Transverse colon (tissue), 4 donors: ENCODE measurements around the gene OR1D5. TPM values are rescaled to one million over a fixed set of nuclear protein-coding genes. Genes with fewer than 3 reads are reported as not detected.
"Not testable (repeated sequence)": the region's sequence is repeated elsewhere in the genome, so short reads cannot be mapped to it uniquely, and the experiment has no call there.

Experiments
- DNase-seq: peaks from one replicate; pipeline ENCODE4 v3.0.0-alpha.2; 2019
- H3K27ac ChIP-seq, 4 donors: fragments of 200-600 bp; sonication (generic); 2 replicates each; pipeline ENCODE4 v1.5.1; 2016 to 2018; ENCODE audit warnings: inconsistent platforms in 4 of 4
- H3K27me3 ChIP-seq: fragments of 200-600 bp; sonication (generic); 2 replicates; pipeline ENCODE4 v1.5.1; 2017; ENCODE audit warnings: inconsistent platforms
- H3K36me3 ChIP-seq, 4 donors: fragments of 200-600 bp; sonication (generic); 2 replicates each; pipeline ENCODE4 v1.5.1; 2017 to 2019; ENCODE audit warnings: inconsistent platforms in 4 of 4
- H3K4me1 ChIP-seq, 4 donors: fragments of 200-600 bp; sonication (generic); 2 replicates each; pipeline ENCODE4 v1.5.1; 2017 to 2020; ENCODE audit warnings: inconsistent platforms in 4 of 4
- H3K4me3 ChIP-seq, 4 donors: fragments of 200-600 bp; sonication (generic); 1 replicate in 1 of 4; 2 replicates in 3 of 4; pipeline versions ENCODE4 v1.5.1 to v1.6.1; 2017 to 2019; ENCODE audit warnings: inconsistent platforms in 4 of 4
- H3K9me3 ChIP-seq, 2 donors: fragments of 200-600 bp; sonication (generic); 2 replicates each; pipeline ENCODE4 v1.5.1; 2017 to 2019; ENCODE audit warnings: inconsistent platforms in 2 of 2
- CTCF ChIP-seq, 5 experiments: fragments of 200-600 bp in 3 of 5; fragments of 450-650 bp in 2 of 5; sonication (generic) in 3 of 5; IDR thresholded peaks; 1 replicate in 2 of 5; 2 replicates in 3 of 5; pipeline ENCODE4 v1.5.1; 2016 to 2017; ENCODE audit warnings: antibody characterized with exemption in 5 of 5, inconsistent platforms in 3 of 5, mild to moderate bottlenecking in 2 of 5, moderate library complexity in 1 of 5
- EP300 ChIP-seq: sonication (generic); formaldehyde crosslinking; IDR thresholded peaks from one replicate; pipeline ENCODE4 v1.6.1; 2017; ENCODE audit warnings: antibody characterized with exemption, low read depth
- POLR2A ChIP-seq: fragments of 450-650 bp; IDR thresholded peaks from one replicate; pipeline ENCODE4 v1.6.1; 2016; ENCODE audit warnings: antibody characterized with exemption, mild to moderate bottlenecking, moderate library complexity
- POLR2AphosphoS5 ChIP-seq, 3 donors: sonication (generic); formaldehyde crosslinking; IDR thresholded peaks; one replicate each; pipeline ENCODE4 v1.6.1; 2016; ENCODE audit warnings: antibody characterized with exemption in 3 of 3
- WGBS, 2 donors: methylation state at CpG; one replicate each; pipeline ENCODE4 v1.1.5; 2018; ENCODE audit warnings: low coverage in 1 of 2; 5-methylcytosine and 5-hydroxymethylcytosine counted together
- in situ Hi-C, 4 donors: fragments of 200-750 bp; cut with MboI; loops; one replicate each; pipeline versions ENCODE4 v1.15.0 to v1.15.1; 2017; ENCODE audit warnings: low sequenced_read_pairs in 3 of 4, low pct_ligation_motif_present in 1 of 4, low pct_unique_long_range_greater_than_20kb in 1 of 4
- intact Hi-C: fragments of 100-400 bp; cut with DNase I; formaldehyde crosslinking; loops from one replicate; pipeline ENCODE4 v1.15.1; 2023; ENCODE audit warnings: low total_unique reads
- total RNA-seq, 4 donors: library from RNA; depleted of rRNA; stranded (reverse); fragments of >200 nt; gene quantifications; one replicate each; pipeline ENCODE4 v1.1.0, GENCODE V29; 2016

The OR1D5 gene
- total RNA-seq, 4 donors from 2014 or later: not detected

GRCh38 chr17:3033741-3034577, 29.4 kb downstream of the OR1D5 start:
- intact Hi-C loops: no loop called here
- DNase-seq: no peak
- H3K27ac ChIP-seq: no peak overlapping the region
- H3K4me1 ChIP-seq: no peaks in the 10 kb centered on the region
- peaks cover 0 to 9% (median 0%) of the 10 kb centered on the region in 4 donors for H3K36me3 ChIP-seq
- no peaks in the 10 kb centered on the region for H3K27me3 ChIP-seq
- TF ChIP-seq CTCF (IDR thresholded peaks at IDR 0.05) (no peak), POLR2A (no peak), POLR2AphosphoS5 (IDR thresholded peaks at IDR 0.05) (no peak)
- in situ Hi-C loops: loop anchor here in 3 of 4 donors (25.0 kb wide), 1 partner anchor 603 kb away; the partner anchor contains the start of genes CTNS (in 3 of the 3) and SHPK (in 3 of the 3)
- no peak overlapping the region for H3K4me3 ChIP-seq
- H3K9me3 ChIP-seq: no peaks in the 10 kb centered on the region
- WGBS, 2 donors: 81% methylated on average over 20 of the region's 26 CpGs; no CpG with 5 or more reads in 1 of the 2 donors

GRCh38 chr17:3033248-3033640, 30.2 kb downstream of the OR1D5 start:
- Histone ChIP-seq H3K4me3 (no peak overlapping the region), H3K9me3 (no peaks in the 10 kb centered on the region), H3K27ac (no peak overlapping the region), H3K4me1 (no peaks in the 10 kb centered on the region), H3K27me3 (no peaks in the 10 kb centered on the region), H3K36me3 (peaks cover 0 to 9% (median 0%) of the 10 kb centered on the region in 4 donors)
- in situ Hi-C loops (loop anchor here in 3 of 4 donors (25.0 kb wide), 1 partner anchor 604 kb away; the partner anchor contains the start of genes CTNS (in 3 of the 3) and SHPK (in 3 of the 3)), intact Hi-C loops (no loop called here)
- 85% methylated on average over 15 of the region's 15 CpGs; no CpG with 5 or more reads in 1 of the 2 donors for WGBS, 2 donors
- no peak for TF ChIP-seq EP300
- no peak for TF ChIP-seq CTCF (IDR thresholded peaks at IDR 0.05)
- no peak for TF ChIP-seq POLR2A
- no peak for TF ChIP-seq POLR2AphosphoS5 (IDR thresholded peaks at IDR 0.05)
- no peak for DNase-seq

GRCh38 chr17:3032258-3033247, 30.9 kb downstream of the OR1D5 start:
- in situ Hi-C loops: loop anchor here in 3 of 4 donors (25.0 kb wide), 1 partner anchor 605 kb away; the partner anchor contains the start of genes CTNS (in 3 of the 3) and SHPK (in 3 of the 3)

GRCh38 chr17:3030852-3031470, 32.4 kb downstream of the OR1D5 start:
- intact Hi-C loops: not testable (repeated sequence)

More at GRCh38 chr17:3032258-3033247, 30.9 kb downstream of the OR1D5 start:
- no peak for TF ChIP-seq POLR2A
- TF ChIP-seq EP300: no peak
- no peak for TF ChIP-seq POLR2AphosphoS5 (IDR thresholded peaks at IDR 0.05)
- no peak for TF ChIP-seq CTCF (IDR thresholded peaks at IDR 0.05)
- H3K4me1 ChIP-seq: no peaks in the 10 kb centered on the region
- intact Hi-C loops: no loop called here
- H3K27me3 ChIP-seq: no peaks in the 10 kb centered on the region
- H3K9me3 ChIP-seq: no peaks in the 10 kb centered on the region
- 88% methylated on average over 27 of the region's 27 CpGs; no CpG with 5 or more reads in 1 of the 2 donors for WGBS, 2 donors
- H3K36me3 ChIP-seq: peaks cover 0 to 9% (median 0%) of the 10 kb centered on the region in 4 donors
- no peak for DNase-seq
- no peak overlapping the region for H3K4me3 ChIP-seq
- H3K27ac ChIP-seq: no peak overlapping the region

More at GRCh38 chr17:3030852-3031470, 32.4 kb downstream of the OR1D5 start:
- in situ Hi-C loops: loop anchor here in 3 of 4 donors (25.0 kb wide), 1 partner anchor 606 kb away; the partner anchor contains the start of genes CTNS (in 3 of the 3) and SHPK (in 3 of the 3)
- not testable (repeated sequence) for H3K27ac ChIP-seq, H3K36me3 ChIP-seq, H3K27me3 ChIP-seq, DNase-seq, H3K9me3 ChIP-seq, H3K4me1 ChIP-seq, H3K4me3 ChIP-seq
- WGBS, 2 donors: 81 to 93% methylated on average over 6 to 13 of the region's 14 CpGs
